Smooth muscle cell (in vitro differentiated cells): Measurements from ENCODE around the gene WDR48. TPM values are rescaled to one million over a fixed set of nuclear protein-coding genes. Genes with fewer than 3 reads are reported as not detected.

Experiments used
- DNase-seq: peaks from one replicate; lab custom pipeline; 2025; ENCODE audit not compliant: unreplicated experiment; lab: John Stamatoyannopoulos, UW
- H2AFZ ChIP-seq: fragments of 200-600 bp; sonication (generic); 2 replicates; pipeline ENCODE4 v1.6.0; 2016; ENCODE audit warnings: antibody characterized with exemption, low read depth, mild to moderate bottlenecking
- H3F3A ChIP-seq: fragments of 200-600 bp; sonication (generic); 2 replicates; pipeline ENCODE4 v1.6.0; 2017; ENCODE audit warnings: antibody characterized with exemption, low read depth
- H3K27ac ChIP-seq: fragments of 200-600 bp; sonication (generic); 2 replicates; pipeline ENCODE4 v1.5.1; 2016; ENCODE audit warnings: low read depth, mild to moderate bottlenecking
- H3K27me3 ChIP-seq: fragments of 200-600 bp; sonication (generic); 2 replicates; pipeline ENCODE4 v1.6.1; 2016; ENCODE audit warnings: low read depth, mild to moderate bottlenecking
- H3K36me3 ChIP-seq: fragments of 200-600 bp; sonication (generic); 2 replicates; pipeline ENCODE4 v1.5.1; 2016; ENCODE audit warnings: low read depth
- H3K4me1 ChIP-seq: fragments of 200-600 bp; sonication (generic); 2 replicates; pipeline ENCODE4 v1.5.1; 2016; ENCODE audit warnings: low read depth
- H3K4me2 ChIP-seq: fragments of 200-600 bp; sonication (generic); 2 replicates; pipeline ENCODE4 v1.6.0; 2016; ENCODE audit warnings: mild to moderate bottlenecking
- H3K4me3 ChIP-seq: fragments of 200-600 bp; sonication (generic); 2 replicates; pipeline ENCODE4 v1.5.1; 2016; ENCODE audit warnings: mild to moderate bottlenecking
- H3K79me2 ChIP-seq: fragments of 200-600 bp; sonication (generic); 2 replicates; pipeline ENCODE4 v1.6.0; 2016; ENCODE audit warnings: low read depth, mild to moderate bottlenecking
- H3K9ac ChIP-seq: fragments of 200-600 bp; sonication (generic); 2 replicates; pipeline ENCODE4 v1.6.0; 2016; ENCODE audit warnings: low read depth
- H3K9me3 ChIP-seq: fragments of 200-600 bp; sonication (generic); replicated peaks from 2 replicates; pipeline ENCODE4 v1.5.1; 2016; ENCODE audit warnings: low read depth
- H4K20me1 ChIP-seq: fragments of 200-600 bp; sonication (generic); 2 replicates; pipeline ENCODE4 v1.6.0; 2016; ENCODE audit warnings: low read depth
- WGBS: methylation state at CpG from one replicate; pipeline ENCODE4 v1.1.7; 2016; ENCODE audit warnings: low lambda C conversion rate; 5-methylcytosine and 5-hydroxymethylcytosine counted together
- polyA plus RNA-seq: library from polyadenylated mRNA; unstranded; fragments of >200 nt; fragmentation: Nextera tagmentation; extraction: Ambion mirVana; gene quantifications from 2 replicates; pipeline ENCODE4 v1.2.1, GENCODE V29; 2016
- total RNA-seq: library from RNA; depleted of rRNA; stranded (reverse); fragments of >200 nt; gene quantifications from 2 replicates; pipeline ENCODE4 v1.2.3, GENCODE V29; 2014
- TF ChIP-seq, protein P1 (sequence below): fragments of 200-600 bp; sonication (generic); IDR thresholded peaks from 2 replicates; pipeline ENCODE4 v1.5.1; 2017; ENCODE audit warnings: borderline replicate concordance, mild to moderate bottlenecking, antibody characterized with exemption; ENCODE audit not compliant: insufficient read depth, poor library complexity, severe bottlenecking

Gene WDR48
- total and polyA plus RNA-seq, 2 experiments from 2014 or later = 26.9 to 34.6 TPM

DNA sequence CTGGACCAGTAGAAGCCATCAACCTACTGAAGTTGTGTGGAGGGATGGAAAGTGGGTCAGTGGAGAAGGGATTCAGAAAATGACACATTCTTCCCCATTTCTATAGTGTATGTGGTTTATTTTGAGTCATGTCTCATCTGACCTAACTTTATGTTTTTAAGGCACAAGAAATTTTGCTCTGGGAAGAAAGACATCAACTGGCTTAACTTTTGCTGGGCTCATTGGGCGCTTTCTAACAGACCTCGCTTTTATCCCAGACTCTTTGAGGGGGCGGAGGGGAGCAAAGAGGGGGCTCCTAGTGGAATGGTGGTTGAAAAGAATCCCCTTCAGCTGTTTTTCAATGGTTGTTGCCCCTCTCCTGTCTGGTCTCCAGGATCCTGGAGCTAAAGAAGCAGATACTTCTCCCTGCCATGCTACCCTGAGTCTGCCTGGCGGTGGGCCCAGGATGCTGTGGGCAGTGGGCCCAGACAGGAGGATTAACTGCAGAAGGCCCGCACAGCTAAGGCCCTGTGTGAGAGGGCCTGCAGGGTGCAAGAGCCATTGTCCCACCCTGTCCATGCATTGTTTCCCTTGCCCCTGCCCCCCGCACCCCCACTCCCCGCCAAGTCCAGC is 87.1 kb downstream of the WDR48 start:
- Histone ChIP-seq H2AFZ (no peak overlapping the region), H3K4me2 (no peak overlapping the region), H3K79me2 (peaks cover 32% of the 10 kb centered on the region), H3K4me3 (no peak overlapping the region), H4K20me1 (peaks cover 78% of the 10 kb centered on the region), H3K27me3 (no peaks in the 10 kb centered on the region), H3F3A (peaks cover 34% of the 10 kb centered on the region), H3K4me1 (peaks cover 6% of the 10 kb centered on the region), H3K36me3 (peaks cover 14% of the 10 kb centered on the region), H3K27ac (peak overlapping the region; percentile 74), H3K9ac (no peak overlapping the region), H3K9me3 (no peaks in the 10 kb centered on the region)
- DNase-seq = no peak
- TF ChIP-seq, protein P1, sequence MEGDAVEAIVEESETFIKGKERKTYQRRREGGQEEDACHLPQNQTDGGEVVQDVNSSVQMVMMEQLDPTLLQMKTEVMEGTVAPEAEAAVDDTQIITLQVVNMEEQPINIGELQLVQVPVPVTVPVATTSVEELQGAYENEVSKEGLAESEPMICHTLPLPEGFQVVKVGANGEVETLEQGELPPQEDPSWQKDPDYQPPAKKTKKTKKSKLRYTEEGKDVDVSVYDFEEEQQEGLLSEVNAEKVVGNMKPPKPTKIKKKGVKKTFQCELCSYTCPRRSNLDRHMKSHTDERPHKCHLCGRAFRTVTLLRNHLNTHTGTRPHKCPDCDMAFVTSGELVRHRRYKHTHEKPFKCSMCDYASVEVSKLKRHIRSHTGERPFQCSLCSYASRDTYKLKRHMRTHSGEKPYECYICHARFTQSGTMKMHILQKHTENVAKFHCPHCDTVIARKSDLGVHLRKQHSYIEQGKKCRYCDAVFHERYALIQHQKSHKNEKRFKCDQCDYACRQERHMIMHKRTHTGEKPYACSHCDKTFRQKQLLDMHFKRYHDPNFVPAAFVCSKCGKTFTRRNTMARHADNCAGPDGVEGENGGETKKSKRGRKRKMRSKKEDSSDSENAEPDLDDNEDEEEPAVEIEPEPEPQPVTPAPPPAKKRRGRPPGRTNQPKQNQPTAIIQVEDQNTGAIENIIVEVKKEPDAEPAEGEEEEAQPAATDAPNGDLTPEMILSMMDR = no peak
- WGBS = 69% methylated on average over 7 of the region's 7 CpGs

DNA sequence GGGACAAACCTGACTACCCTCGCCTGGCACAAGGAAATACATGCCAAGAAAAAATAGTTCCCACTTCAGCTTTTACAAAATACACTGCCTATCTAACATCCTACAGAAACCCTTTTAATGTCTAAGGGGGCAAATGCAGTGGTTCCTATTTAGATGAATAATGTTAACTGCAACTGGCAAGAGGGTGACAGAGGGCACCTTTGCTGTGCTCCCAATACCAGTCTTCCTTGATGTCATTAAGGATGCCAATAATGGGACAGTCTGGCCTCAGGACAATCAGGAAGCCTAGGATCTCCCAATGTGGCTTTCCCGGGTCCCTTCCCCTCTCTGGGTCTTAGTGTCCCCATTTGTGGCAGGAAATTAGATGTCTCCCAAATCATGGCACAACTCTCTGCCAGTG is 87.6 kb downstream of the WDR48 start:
- Histone ChIP-seq H3K9me3 (no peaks in the 10 kb centered on the region), H3F3A (peaks cover 34% of the 10 kb centered on the region), H3K9ac (no peak overlapping the region), H3K4me3 (no peak overlapping the region), H3K4me1 (peaks cover 6% of the 10 kb centered on the region), H3K36me3 (peaks cover 14% of the 10 kb centered on the region), H2AFZ (no peak overlapping the region), H3K79me2 (peaks cover 37% of the 10 kb centered on the region), H3K4me2 (peak overlapping the region; percentile 38), H3K27ac (peak overlapping the region; percentile 74), H3K27me3 (no peaks in the 10 kb centered on the region), H4K20me1 (peaks cover 83% of the 10 kb centered on the region)
- 95% methylated on average over 2 of the region's 2 CpGs for WGBS
- DNase-seq = no peak
- TF ChIP-seq, protein P1 = no peak

DNA sequence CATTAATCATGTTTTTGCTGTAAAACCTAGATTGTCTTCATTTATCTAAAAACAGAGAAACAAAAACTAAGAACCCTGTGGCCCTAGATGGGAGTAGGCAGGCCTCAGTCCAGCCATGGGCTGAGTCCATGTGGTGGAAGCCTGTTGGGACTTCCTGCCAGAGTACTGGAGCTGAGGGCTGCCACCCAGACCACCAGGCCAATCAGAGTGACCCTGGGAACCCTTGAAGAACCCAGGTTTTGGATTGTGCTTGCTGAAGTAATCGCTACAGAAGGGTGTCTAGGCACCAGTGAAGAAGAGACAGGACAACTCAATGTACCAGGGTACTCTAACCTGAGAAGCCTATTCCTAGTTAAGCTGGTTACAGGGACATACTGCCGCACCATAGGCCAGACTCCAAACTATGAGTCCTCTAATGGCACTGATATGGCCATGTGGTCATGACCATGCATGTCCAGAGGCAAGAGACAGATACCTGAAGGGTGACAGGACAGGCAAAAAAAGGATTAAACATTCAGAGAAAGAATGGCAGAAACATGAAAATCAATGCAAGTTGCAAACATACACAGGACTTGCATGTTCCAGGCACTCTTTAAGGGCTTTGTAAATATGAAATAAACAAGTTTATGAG is 88.6 kb downstream of the WDR48 start:
- TF ChIP-seq, protein P1 = no peak
- Histone ChIP-seq H3K4me2 (peak overlapping the region; percentile 38), H3K4me1 (peaks cover 6% of the 10 kb centered on the region), H2AFZ (no peak overlapping the region), H3K27me3 (no peaks in the 10 kb centered on the region), H3F3A (peaks cover 38% of the 10 kb centered on the region), H3K9ac (no peak overlapping the region), H3K36me3 (peaks cover 17% of the 10 kb centered on the region), H3K79me2 (peaks cover 47% of the 10 kb centered on the region), H3K4me3 (no peak overlapping the region), H3K9me3 (no peaks in the 10 kb centered on the region), H4K20me1 (peaks cover 93% of the 10 kb centered on the region), H3K27ac (peak overlapping the region; percentile 74)
- DNase-seq = no peak
- WGBS = 90% methylated on average over 2 of the region's 2 CpGs
